K562 (cell line): ENCODE results near the gene ICE2. TPM values are rescaled to one million over a fixed set of nuclear protein-coding genes. Genes with fewer than 3 reads are reported as not detected.

Experiments used
- ATAC-seq: fragments of 200-7000 bp; cut with Tn5 transposase; 3 replicates; pipeline ENCODE4 v1.9.1; 2020; ENCODE audit warnings: moderate library complexity
- BruUV-seq: library from RNA; stranded (reverse); fragments of 400-500 nt; replicated peaks from 2 replicates; lab custom pipeline; 2021; lab: Mats Ljungman, UMichigan
- CTCF ChIA-PET: fragments of 300-600 bp; formaldehyde crosslinking; extraction: SDS; loops from one replicate; lab custom pipeline; 2021; ENCODE audit warnings: low intra/inter-chr PET ratio; lab: Yijun Ruan, JAX
- POLR2A ChIA-PET: fragments of 300-600, 350-650 bp; sonication (Branson Sonifier 250); formaldehyde crosslinking; extraction: SDS; loops from one replicate; lab custom pipeline; 2021; ENCODE audit warnings: antibody characterized with exemption, inconsistent platforms; lab: Yijun Ruan, JAX
- DNase-seq, 4 experiments: peaks; one replicate each; pipeline versions ENCODE4 v3.0.0 to v3.0.0-alpha.2; 2011 to 2018; ENCODE audit warnings: low spot score in 3 of 4, mixed read lengths in 3 of 4; ENCODE audit errors: extremely low read depth in 1 of 4
- FAIRE-seq: peaks from 2 replicates; lab custom pipeline; 2011; peaks lifted over from hg19 to GRCh38; lab: Jason Lieb, UNC
- H2AFZ ChIP-seq: 2 replicates; pipeline ENCODE4 v1.6.0; 2011; ENCODE audit warnings: low read depth, low read length, control low read depth, inconsistent platforms
- H3K27ac ChIP-seq: fragments of 200-600 bp; 3 replicates; pipeline ENCODE4 v1.8.0; 2011; ENCODE audit warnings: low read depth, mild to moderate bottlenecking, control low read depth, inconsistent platforms, low read length, moderate library complexity, mixed read lengths; ENCODE audit errors: extremely low read depth
- H3K27me3 ChIP-seq, 2 experiments: fragments of 300-600 bp in 1 of 2; 2 replicates in 1 of 2; 3 replicates in 1 of 2; pipeline versions ENCODE4 v1.6.0 to v1.8.0; 2011; ENCODE audit warnings: inconsistent platforms in 2 of 2, low read length in 2 of 2, mild to moderate bottlenecking in 1 of 2, mixed read lengths in 1 of 2, moderate library complexity in 1 of 2; ENCODE audit not compliant: control insufficient read depth in 2 of 2, insufficient read depth in 2 of 2
- H3K36me3 ChIP-seq: fragments of 300-600 bp; 3 replicates; pipeline ENCODE4 v1.8.0; 2011; ENCODE audit warnings: mild to moderate bottlenecking, low read length, inconsistent platforms; ENCODE audit not compliant: control insufficient read depth, insufficient read depth
- H3K4me1 ChIP-seq, 2 experiments: fragments of 200-600 bp in 1 of 2; replicated peaks in 1 of 2; 2 replicates in 1 of 2; 3 replicates in 1 of 2; pipeline versions ENCODE4 v1.5.1 to v1.8.0; 2011; ENCODE audit warnings: inconsistent platforms in 2 of 2, low read length in 2 of 2, mild to moderate bottlenecking in 1 of 2, mixed read lengths in 1 of 2, moderate library complexity in 1 of 2; ENCODE audit not compliant: control insufficient read depth in 2 of 2, insufficient read depth in 2 of 2
- H3K4me2 ChIP-seq: 2 replicates; pipeline ENCODE4 v1.6.1; 2011; ENCODE audit warnings: low read length, control low read depth, inconsistent platforms, mixed read lengths; ENCODE audit not compliant: insufficient read depth
- H3K4me3 ChIP-seq: fragments of 200-600 bp; sonication (generic), shearing (Covaris generic); 2 replicates; pipeline ENCODE4 v1.5.1; 2016; ENCODE audit warnings: control low read depth, inconsistent platforms
- H3K79me2 ChIP-seq: fragments of 200-600 bp; 3 replicates; pipeline ENCODE4 v1.8.0; 2011; ENCODE audit warnings: low read length, inconsistent platforms; ENCODE audit not compliant: control insufficient read depth, insufficient read depth
- H3K9ac ChIP-seq, 2 experiments: 2 replicates each; pipeline versions ENCODE4 v1.6.0 to v1.6.1; 2011; ENCODE audit warnings: low read depth in 2 of 2, low read length in 2 of 2, control low read depth in 1 of 2, inconsistent platforms in 1 of 2, mild to moderate bottlenecking in 1 of 2, mixed read lengths in 1 of 2; ENCODE audit not compliant: insufficient read depth in 1 of 2
- H3K9me1 ChIP-seq: one replicate; pipeline ENCODE4 v1.6.0; 2011; ENCODE audit warnings: inconsistent platforms, mild to moderate bottlenecking, low read length, moderate library complexity; ENCODE audit not compliant: control insufficient read depth, insufficient read depth
- H3K9me3 ChIP-seq: replicated peaks from 2 replicates; pipeline ENCODE4 v1.5.1; 2011; ENCODE audit warnings: low read depth, low read length, inconsistent platforms; ENCODE audit not compliant: control insufficient read depth, insufficient read depth
- H4K20me1 ChIP-seq: replicated peaks from 2 replicates; pipeline ENCODE4 v1.6.1; 2011; ENCODE audit warnings: low read length, inconsistent platforms, mixed read lengths; ENCODE audit not compliant: control insufficient read depth, insufficient read depth
- ARNT ChIP-seq, 2 experiments: fragments of 450-650 bp; IDR thresholded peaks; 2 replicates each; pipeline ENCODE4 v1.6.1; 2016; ENCODE audit warnings: mild to moderate bottlenecking in 1 of 2
- BRD4 ChIP-seq: fragments of 200-600 bp; sonication (generic); IDR thresholded peaks from 2 replicates; pipeline ENCODE4 v1.6.1; 2017; ENCODE audit warnings: inconsistent platforms
- CEBPB ChIP-seq: fragments of 450-650 bp; IDR thresholded peaks from 2 replicates; pipeline ENCODE4 v1.6.1; 2016; ENCODE audit warnings: missing genetic modification characterization, missing compliant biosample characterization
- CREB1 ChIP-seq, 2 experiments: sonication (generic) in 1 of 2; formaldehyde crosslinking in 1 of 2; IDR thresholded peaks; 2 replicates each; pipeline versions ENCODE4 v1.6.1 to v1.8.0; 2012 to 2022; ENCODE audit warnings: inconsistent platforms in 1 of 2, mild to moderate bottlenecking in 1 of 2, missing genetic modification reagents in 1 of 2, moderate library complexity in 1 of 2
- FOXM1 ChIP-seq, 2 experiments: fragments of 450-650 bp in 1 of 2; sonication (generic) in 1 of 2; formaldehyde crosslinking in 1 of 2; IDR thresholded peaks; 2 replicates each; pipeline versions ENCODE4 v1.6.1 to v1.9.0; 2017 to 2022; ENCODE audit warnings: low read depth in 2 of 2, mild to moderate bottlenecking in 2 of 2, missing genetic modification reagents in 1 of 2, moderate library complexity in 1 of 2
- MCM5 ChIP-seq: fragments of 450-650 bp; IDR thresholded peaks from 2 replicates; pipeline ENCODE4 v1.6.1; 2016; ENCODE audit warnings: low read depth
- MTA1 ChIP-seq: fragments of 450-650 bp; IDR thresholded peaks from 2 replicates; pipeline ENCODE4 v1.6.1; 2017; ENCODE audit warnings: borderline replicate concordance
- NBN ChIP-seq: fragments of 450-650 bp; IDR thresholded peaks from 2 replicates; pipeline ENCODE4 v1.6.1; 2016; ENCODE audit warnings: low read depth, mild to moderate bottlenecking
- PCBP2 ChIP-seq: fragments of 200-400 bp; formaldehyde crosslinking; IDR thresholded peaks from 2 replicates; pipeline ENCODE4 v1.6.1; 2018; ENCODE audit warnings: low read length, low read depth, mild to moderate bottlenecking, moderate library complexity; ENCODE audit not compliant: poor library complexity, severe bottlenecking
- ZBTB1 ChIP-seq: sonication (generic); formaldehyde crosslinking; IDR thresholded peaks from 2 replicates; pipeline ENCODE4 v1.8.1; 2023; ENCODE audit warnings: missing genetic modification reagents, low read depth, mild to moderate bottlenecking, borderline replicate concordance
- ZNF12 ChIP-seq: sonication (generic); formaldehyde crosslinking; IDR thresholded peaks from 2 replicates; pipeline ENCODE4 v1.4.0; 2020; ENCODE audit warnings: mild to moderate bottlenecking, missing genetic modification reagents
- WGBS: fragments of 100-300 bp; shearing (Covaris generic); methylation state at CpG from one replicate; pipeline ENCODE4 v1.1.6; 2016; ENCODE audit warnings: low coverage, mixed read lengths; ENCODE audit not compliant: insufficient coverage; ENCODE audit errors: missing lambda C conversion rate; 5-methylcytosine and 5-hydroxymethylcytosine counted together
- in situ Hi-C: fragments of 300-500 bp; cut with MboI; formaldehyde crosslinking; loops from 4 replicates; pipeline ENCODE4 v1.15.0; 2018; ENCODE audit warnings: inconsistent platforms, mixed read lengths
- intact Hi-C: fragments of 100-400 bp; cut with micrococcal nuclease; formaldehyde crosslinking; loops from 2 replicates; pipeline ENCODE4 v1.14.2; 2022
- polyA plus RNA-seq, 8 experiments: library from polyadenylated mRNA; depleted of rRNA in 4 of 8; stranded (reverse) in 5 of 8; unstranded in 3 of 8; fragments of >200 nt; fragmentation: Nextera tagmentation in 2 of 8; fragmentation: Illumina TruSeq in 1 of 8; extraction: Ambion mirVana in 2 of 8; extraction: Trizol in 1 of 8; gene quantifications; 2 replicates each; pipeline versions ENCODE4 v1.2.1 to v1.2.3, GENCODE V29; 2011 to 2014; ENCODE audit warnings: inconsistent platforms in 1 of 8, missing spikeins in 1 of 8
- total RNA-seq, 7 experiments: library from RNA; depleted of rRNA in 6 of 7; stranded (reverse); fragments of >200 nt in 6 of 7; fragmentation: Illumina TruSeq in 2 of 7; extraction: Trizol in 2 of 7; gene quantifications; 2 replicates each; pipeline versions ENCODE4 v1.2.1 to v1.2.3, GENCODE V29; 2011 to 2021; ENCODE audit warnings: low replicate concordance in 1 of 7
- TF ChIP-seq, protein P1 (sequence below): sonication (generic); formaldehyde crosslinking; IDR thresholded peaks from 2 replicates; pipeline ENCODE4 v1.8.0; 2023; ENCODE audit warnings: mild to moderate bottlenecking, missing genetic modification reagents
- TF ChIP-seq, protein P2 (sequence below): IDR thresholded peaks from 2 replicates; pipeline ENCODE4 v1.6.1; 2016; ENCODE audit warnings: missing genetic modification characterization, missing compliant biosample characterization

ICE2 gene
- total and polyA plus RNA-seq, 9 of the 15 experiments (the other 6 are each of a cell fraction or from before 2014, with no cell fraction given) = 21.8 to 87.9 (median 58.1) TPM

DNA sequence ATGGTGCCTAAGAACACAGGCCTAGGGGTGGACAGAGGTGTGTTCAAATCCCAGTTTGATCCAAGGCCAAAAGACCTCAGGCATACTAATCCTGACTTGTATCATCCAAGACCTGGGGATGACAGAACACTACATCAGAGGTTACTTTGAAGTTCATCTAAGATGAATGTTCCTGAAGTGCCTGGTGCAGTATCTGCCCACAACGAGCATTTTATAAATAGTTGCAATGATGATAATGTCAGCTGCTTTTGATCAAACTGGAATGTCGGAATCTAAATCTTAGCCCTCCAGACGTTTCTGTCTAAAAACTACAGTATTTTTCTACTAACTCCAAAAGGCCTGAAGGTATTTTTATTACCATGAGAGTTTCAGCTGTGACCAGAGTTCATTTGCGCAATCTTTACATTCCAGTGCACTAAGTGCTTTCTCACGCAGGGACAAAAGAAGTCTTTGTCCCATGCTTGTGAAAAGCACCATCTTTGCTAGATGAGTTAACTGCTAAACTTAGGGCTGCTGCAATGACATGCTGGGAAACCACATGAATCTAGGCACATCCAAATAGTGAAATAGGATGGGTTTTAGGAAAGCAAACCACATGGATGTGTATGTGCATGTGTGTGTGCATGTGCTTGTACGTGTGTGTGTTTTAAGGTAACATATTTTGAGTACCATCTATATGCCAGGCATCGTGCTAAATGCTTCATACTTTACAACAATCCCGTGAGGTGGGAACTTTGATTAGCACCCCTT lies 99.2 kb downstream of the ICE2 start:
- CTCF ChIA-PET = no interaction called here
- H3K4me2 ChIP-seq = no peak overlapping the region
- no peaks in the 10 kb centered on the region for H3K9me1 ChIP-seq
- 87% methylated on average over 8 of the region's 8 CpGs for WGBS
- FAIRE-seq = no peak
- H3K9me3 ChIP-seq = no peaks in the 10 kb centered on the region
- no peak overlapping the region for H3K27ac ChIP-seq
- TF ChIP-seq CEBPB (peak; percentile 48), ARNT (IDR thresholded peaks at IDR 0.05) (no peak)
- TF ChIP-seq, all 486 proteins: peak for 1
- Histone ChIP-seq H3K4me3 (no peak overlapping the region), H3K4me1 (no peaks in the 10 kb centered on the region; a peak in 1 of 5 replicates), H3K79me2 (no peaks in the 10 kb centered on the region), H3K27me3 (no peaks in the 10 kb centered on the region), H2AFZ (no peak overlapping the region), H3K36me3 (peaks cover 81% of the 10 kb centered on the region), H4K20me1 (peaks cover 12% of the 10 kb centered on the region; the same call in 1 of the 2 replicates), H3K9ac (no peak overlapping the region)
- DNase-seq (no peak), ATAC-seq (no peak)
- POLR2A ChIA-PET = interaction anchor here (4.5 kb wide), 1 partner anchor 15 kb away, joined by 38 read pairs; no protein-coding TSS in a partner anchor
- no TSS peak for BruUV-seq
- in situ Hi-C loops = no loop called here
- intact Hi-C loops = no loop called here

DNA sequence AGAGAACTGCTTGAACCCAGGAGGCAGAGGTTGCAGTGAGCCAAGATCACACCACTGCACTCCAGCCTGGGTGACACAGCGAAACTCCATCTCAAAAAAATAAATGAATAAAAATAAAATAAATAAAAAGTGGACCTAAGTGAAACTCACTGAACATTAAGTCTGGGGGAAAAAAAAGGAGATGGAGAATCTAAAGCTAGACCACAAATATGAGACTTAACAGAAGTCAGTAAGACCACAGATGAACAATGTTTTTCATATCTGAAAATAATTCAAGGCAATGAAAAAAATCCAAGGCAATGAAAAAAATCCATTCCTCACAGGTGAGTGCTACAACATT lies 99.8 kb downstream of the ICE2 start:
- intact Hi-C loops (no loop called here), in situ Hi-C loops (no loop called here)
- Histone ChIP-seq H3K79me2 (no peaks in the 10 kb centered on the region), H3K36me3 (peaks cover 81% of the 10 kb centered on the region), H2AFZ (no peak overlapping the region), H3K4me2 (no peak overlapping the region), H3K9me1 (no peaks in the 10 kb centered on the region), H3K4me1 (no peaks in the 10 kb centered on the region; a peak in 1 of 5 replicates), H3K9ac (no peak overlapping the region), H3K4me3 (no peak overlapping the region), H3K9me3 (no peaks in the 10 kb centered on the region), H4K20me1 (peaks cover 12% of the 10 kb centered on the region; the same call in 1 of the 2 replicates), H3K27me3 (no peaks in the 10 kb centered on the region), H3K27ac (no peak overlapping the region)
- ChIA-PET POLR2A (no interaction called here), CTCF (no interaction called here)
- ATAC-seq (no peak), DNase-seq (no peak), FAIRE-seq (no peak)
- WGBS = 100% methylated on average over 1 of the region's 1 CpG
- no TSS peak for BruUV-seq
- TF ChIP-seq MTA1 (no peak), CREB1 (IDR thresholded peaks at IDR 0.05) (no peak), CREB1 (CRISPR knock-in tag; IDR thresholded peaks at IDR 0.05) (no peak), PCBP2 (no peak), ZBTB1 (CRISPR knock-in tag) (no peak), BRD4 (no peak), ZNF12 (no peak), NBN (no peak), FOXM1 (IDR thresholded peaks at IDR 0.05; ENCODE audit: low read depth) (no peak), FOXM1 (CRISPR knock-in tag; IDR thresholded peaks at IDR 0.05; ENCODE audit: low read depth) (no peak), MCM5 (no peak)
- TF ChIP-seq, protein P1, sequence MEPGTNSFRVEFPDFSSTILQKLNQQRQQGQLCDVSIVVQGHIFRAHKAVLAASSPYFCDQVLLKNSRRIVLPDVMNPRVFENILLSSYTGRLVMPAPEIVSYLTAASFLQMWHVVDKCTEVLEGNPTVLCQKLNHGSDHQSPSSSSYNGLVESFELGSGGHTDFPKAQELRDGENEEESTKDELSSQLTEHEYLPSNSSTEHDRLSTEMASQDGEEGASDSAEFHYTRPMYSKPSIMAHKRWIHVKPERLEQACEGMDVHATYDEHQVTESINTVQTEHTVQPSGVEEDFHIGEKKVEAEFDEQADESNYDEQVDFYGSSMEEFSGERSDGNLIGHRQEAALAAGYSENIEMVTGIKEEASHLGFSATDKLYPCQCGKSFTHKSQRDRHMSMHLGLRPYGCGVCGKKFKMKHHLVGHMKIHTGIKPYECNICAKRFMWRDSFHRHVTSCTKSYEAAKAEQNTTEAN = no peak
- TF ChIP-seq, protein P2, sequence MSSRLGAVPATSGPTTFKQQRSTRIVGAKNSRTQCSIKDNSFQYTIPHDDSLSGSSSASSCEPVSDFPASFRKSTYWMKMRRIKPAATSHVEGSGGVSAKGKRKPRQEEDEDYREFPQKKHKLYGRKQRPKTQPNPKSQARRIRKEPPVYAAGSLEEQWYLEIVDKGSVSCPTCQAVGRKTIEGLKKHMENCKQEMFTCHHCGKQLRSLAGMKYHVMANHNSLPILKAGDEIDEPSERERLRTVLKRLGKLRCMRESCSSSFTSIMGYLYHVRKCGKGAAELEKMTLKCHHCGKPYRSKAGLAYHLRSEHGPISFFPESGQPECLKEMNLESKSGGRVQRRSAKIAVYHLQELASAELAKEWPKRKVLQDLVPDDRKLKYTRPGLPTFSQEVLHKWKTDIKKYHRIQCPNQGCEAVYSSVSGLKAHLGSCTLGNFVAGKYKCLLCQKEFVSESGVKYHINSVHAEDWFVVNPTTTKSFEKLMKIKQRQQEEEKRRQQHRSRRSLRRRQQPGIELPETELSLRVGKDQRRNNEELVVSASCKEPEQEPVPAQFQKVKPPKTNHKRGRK = no peak
